ENCODE results near the gene TMEM269. TPM values are rescaled to one million over a fixed set of nuclear protein-coding genes. Genes with fewer than 3 reads are reported as not detected.

Gene TMEM269
- total and polyA plus RNA-seq, 9 of the 15 experiments (the other 6 are each of a cell fraction or from before 2014, with no cell fraction given) = 0.09 to 0.49 (median 0.21) TPM

DNA sequence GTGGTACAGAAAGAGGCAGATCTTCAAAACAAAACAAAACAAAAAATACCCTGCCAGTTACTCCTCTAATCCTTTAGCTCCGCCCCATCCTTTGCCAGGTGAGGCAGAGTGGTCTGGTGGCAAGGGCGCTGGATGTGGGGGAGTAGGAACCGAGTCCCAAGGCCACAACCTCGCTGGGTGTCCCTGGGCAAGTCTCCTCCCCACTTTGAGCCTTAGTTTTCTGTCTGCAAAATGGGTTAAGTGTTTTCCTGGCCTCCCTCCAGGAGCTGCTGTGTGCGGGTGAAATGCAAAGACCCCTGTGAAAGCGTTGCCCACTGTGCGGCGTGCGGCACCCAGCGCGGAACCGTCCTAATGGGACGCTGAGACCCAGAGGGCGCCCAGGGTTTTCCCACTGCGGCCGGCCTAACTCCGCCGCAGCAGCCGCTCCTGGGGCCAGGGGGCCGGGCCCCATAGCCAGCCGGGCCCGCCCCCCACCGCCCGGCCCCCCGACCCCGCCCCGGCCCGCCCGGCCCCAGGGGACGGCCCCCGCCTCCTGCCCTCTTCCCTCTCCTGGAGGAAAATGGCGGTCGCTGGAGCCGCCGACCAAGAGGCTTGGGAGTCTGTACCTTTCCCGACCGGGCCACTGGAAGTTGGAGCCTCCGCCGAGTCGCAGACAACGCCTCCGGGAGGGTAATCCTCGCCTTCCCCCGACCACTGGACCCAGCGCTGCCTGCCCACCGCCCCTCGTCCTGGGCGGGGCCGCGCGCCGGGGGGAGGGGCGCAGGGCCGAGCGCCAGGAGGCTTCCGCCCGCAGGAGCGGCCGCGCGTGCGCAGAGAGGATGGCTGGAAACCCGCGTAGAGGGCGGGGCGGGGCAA is 32.0 kb downstream of the TMEM269 start, which contains the start of the genes ERMAP and SVBP (continued):
- TF ChIP-seq SMAD3 (CRISPR knock-in tag; conservative IDR thresholded peaks at IDR 0.05) = no peak
- TF ChIP-seq MYC (IDR thresholded peaks at IDR 0.05; ENCODE audit: low read depth, low read length) = peak; percentile 64
- TF ChIP-seq MYC (CRISPR knock-in tag; IDR thresholded peaks at IDR 0.05; ENCODE audit: borderline replicate concordance, low read depth) = no peak
- TF ChIP-seq RFX1 (IDR thresholded peaks at IDR 0.05) = no peak
- peak; percentile 91 for TF ChIP-seq FIP1L1 (IDR thresholded peaks at IDR 0.05; ENCODE audit: low read depth, low read length, poor library complexity, severe bottlenecking)
- TF ChIP-seq FOXP1 (CRISPR knock-in tag; IDR thresholded peaks at IDR 0.05) = no peak
- TF ChIP-seq EP300 (IDR thresholded peaks at IDR 0.05; ENCODE audit: low read length) = peak; percentile 14; the same call in 1 of the 2 replicates
- no peak for TF ChIP-seq ZNF324 (CRISPR knock-in tag; IDR thresholded peaks at IDR 0.05)
- no peak for TF ChIP-seq MTA2 (IDR thresholded peaks at IDR 0.05; ENCODE audit: low read depth)
- TF ChIP-seq MCM7 (IDR thresholded peaks at IDR 0.05) = no peak
- TF ChIP-seq NFATC3 (IDR thresholded peaks at IDR 0.05) = no peak
- TF ChIP-seq SRSF1 (IDR thresholded peaks at IDR 0.05; ENCODE audit: low read depth, low read length) = no peak
- TF ChIP-seq SRSF9 (IDR thresholded peaks at IDR 0.05; ENCODE audit: borderline replicate concordance, low read depth, low read length) = no peak
- no peak for TF ChIP-seq FOXM1 (IDR thresholded peaks at IDR 0.05; ENCODE audit: low read depth)
- TF ChIP-seq FOXM1 (CRISPR knock-in tag; IDR thresholded peaks at IDR 0.05; ENCODE audit: low read depth) = no peak
- no peak for TF ChIP-seq SP2 (IDR thresholded peaks at IDR 0.05; ENCODE audit: extremely low read depth, low read depth, low read length, poor library complexity, severe bottlenecking)
- TF ChIP-seq CC2D1A (IDR thresholded peaks at IDR 0.05) = 0 out of 2 replicates have a peak, but pooled peaks have one; percentile 27
- TF ChIP-seq NFRKB (IDR thresholded peaks at IDR 0.05; ENCODE audit: low read depth) = peak; percentile 78; the same call in 1 of the 2 replicates
- TF ChIP-seq ARHGAP35 (IDR thresholded peaks at IDR 0.05; ENCODE audit: partially characterized antibody) = no peak
- TF ChIP-seq ZZZ3 (IDR thresholded peaks at IDR 0.05) = no peak
- TF ChIP-seq POLR2AphosphoS2 (IDR thresholded peaks at IDR 0.05; ENCODE audit: low read length) = no peak; the same call in 1 of the 2 replicates
- no peak for TF ChIP-seq CAMTA2 (CRISPR knock-in tag; conservative IDR thresholded peaks at IDR 0.05)
- TF ChIP-seq ZNF239 (CRISPR knock-in tag; IDR thresholded peaks at IDR 0.05) = no peak
- TF ChIP-seq BACH1 (tag; IDR thresholded peaks at IDR 0.05) = no peak
- TF ChIP-seq, protein P1, sequence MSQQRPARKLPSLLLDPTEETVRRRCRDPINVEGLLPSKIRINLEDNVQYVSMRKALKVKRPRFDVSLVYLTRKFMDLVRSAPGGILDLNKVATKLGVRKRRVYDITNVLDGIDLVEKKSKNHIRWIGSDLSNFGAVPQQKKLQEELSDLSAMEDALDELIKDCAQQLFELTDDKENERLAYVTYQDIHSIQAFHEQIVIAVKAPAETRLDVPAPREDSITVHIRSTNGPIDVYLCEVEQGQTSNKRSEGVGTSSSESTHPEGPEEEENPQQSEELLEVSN (IDR thresholded peaks at IDR 0.05; ENCODE audit: borderline replicate concordance in 1 of 2, extremely low read depth in 1 of 2, insufficient read depth in 1 of 2, insufficient read length in 1 of 2, low read depth in 1 of 2, low read length in 1 of 2, poor library complexity in 1 of 2, severe bottlenecking in 1 of 2) = peak in 1 of 2 experiments; percentile 60
- no peak for TF ChIP-seq HNRNPLL (IDR thresholded peaks at IDR 0.05; ENCODE audit: low read depth, low read length, poor library complexity, severe bottlenecking)
- TF ChIP-seq PHF8 (IDR thresholded peaks at IDR 0.05; ENCODE audit: borderline replicate concordance, low read length) = peak; percentile 92
- no peak for TF ChIP-seq RBM14 (IDR thresholded peaks at IDR 0.05; ENCODE audit: borderline replicate concordance, insufficient read depth, low read depth, low read length)
- TF ChIP-seq FOXJ2 (tag; IDR thresholded peaks at IDR 0.05) = no peak
- TF ChIP-seq SMAD4 (CRISPR knock-in tag; conservative IDR thresholded peaks at IDR 0.05) = peak; percentile 73; the same call in 1 of the 2 replicates
- TF ChIP-seq RBM15 (IDR thresholded peaks at IDR 0.05; ENCODE audit: insufficient read depth, low read length) = no peak
